ENCODE measurements around the gene GPR143.
A peak's percentile ranks its signal among the peaks of the same experiment; 100 is the strongest.

The GPR143 gene

DNA sequence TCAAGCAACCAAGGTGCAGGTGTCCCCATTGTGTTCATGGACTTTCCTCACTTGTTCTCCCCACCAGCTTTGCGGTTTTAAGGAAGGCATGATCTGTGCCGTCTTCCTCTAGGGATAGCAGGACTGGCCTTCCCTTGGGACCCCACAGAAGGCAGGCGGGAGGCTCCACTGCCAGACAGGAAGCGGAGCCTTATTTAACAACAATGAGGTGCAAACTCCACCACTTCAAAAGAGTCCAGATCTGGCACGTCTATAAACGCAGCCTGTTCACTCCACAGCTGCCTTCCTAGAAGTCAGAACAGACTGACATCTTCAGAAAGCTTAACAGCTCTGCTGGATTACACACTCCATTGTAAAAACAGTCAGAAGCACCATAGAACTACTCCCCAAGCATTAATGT is 1.7 kb upstream of the GPR143 start:
- no peak for DNase-seq

DNA sequence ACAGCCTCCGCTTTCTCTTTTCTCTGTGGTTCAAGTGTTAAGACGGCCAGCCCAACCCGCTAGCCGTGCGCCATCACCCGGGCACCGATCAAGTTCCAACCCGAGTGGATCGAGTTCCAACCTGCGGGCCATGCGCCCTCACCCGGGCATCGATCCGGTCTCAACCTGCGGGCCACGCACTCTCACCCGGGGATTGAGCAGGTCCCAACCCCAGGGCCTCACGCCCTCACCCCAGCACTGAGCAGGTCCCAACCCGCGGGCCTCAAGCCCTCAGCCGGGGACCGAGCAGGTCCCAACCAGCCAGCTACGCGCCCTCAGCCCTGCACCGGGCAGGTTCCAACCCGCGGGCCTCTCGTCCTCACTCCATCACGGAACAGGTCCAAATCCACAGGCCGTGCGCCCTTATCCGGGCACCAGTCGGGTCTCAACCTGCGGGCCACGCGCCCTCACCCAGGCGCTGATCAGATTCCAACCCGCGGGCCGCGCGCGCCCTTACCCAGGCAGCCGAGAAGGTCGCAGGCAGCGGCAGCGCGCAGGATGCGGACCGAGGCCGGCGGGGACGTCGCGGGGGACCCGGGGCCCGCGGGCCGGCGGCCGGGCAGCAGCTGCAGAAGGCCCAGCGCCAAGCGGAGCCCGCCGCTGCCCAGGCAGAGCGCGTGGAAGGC is 443 bp downstream of the GPR143 start:
- no peak for DNase-seq

DNA sequence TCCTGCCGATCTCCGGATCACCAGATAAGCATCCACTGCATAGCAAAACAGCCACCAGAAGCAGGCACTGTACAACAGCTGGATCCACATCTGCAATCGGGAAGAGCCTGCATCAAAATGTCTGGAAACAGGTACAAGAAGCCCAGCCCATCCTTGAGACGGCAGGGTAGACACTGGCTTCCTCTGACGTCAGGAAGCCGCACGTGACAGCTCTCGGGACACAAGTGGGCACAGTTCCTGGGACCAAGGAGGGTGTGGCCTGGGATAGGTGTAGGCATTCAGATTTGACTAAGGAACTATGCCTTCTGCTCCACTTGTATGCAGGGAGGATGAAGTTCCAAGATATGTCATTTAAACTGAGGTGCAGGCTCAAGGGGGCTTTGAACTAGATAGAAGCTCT is 6.3 kb downstream of the GPR143 start:
- no peak for DNase-seq

DNA sequence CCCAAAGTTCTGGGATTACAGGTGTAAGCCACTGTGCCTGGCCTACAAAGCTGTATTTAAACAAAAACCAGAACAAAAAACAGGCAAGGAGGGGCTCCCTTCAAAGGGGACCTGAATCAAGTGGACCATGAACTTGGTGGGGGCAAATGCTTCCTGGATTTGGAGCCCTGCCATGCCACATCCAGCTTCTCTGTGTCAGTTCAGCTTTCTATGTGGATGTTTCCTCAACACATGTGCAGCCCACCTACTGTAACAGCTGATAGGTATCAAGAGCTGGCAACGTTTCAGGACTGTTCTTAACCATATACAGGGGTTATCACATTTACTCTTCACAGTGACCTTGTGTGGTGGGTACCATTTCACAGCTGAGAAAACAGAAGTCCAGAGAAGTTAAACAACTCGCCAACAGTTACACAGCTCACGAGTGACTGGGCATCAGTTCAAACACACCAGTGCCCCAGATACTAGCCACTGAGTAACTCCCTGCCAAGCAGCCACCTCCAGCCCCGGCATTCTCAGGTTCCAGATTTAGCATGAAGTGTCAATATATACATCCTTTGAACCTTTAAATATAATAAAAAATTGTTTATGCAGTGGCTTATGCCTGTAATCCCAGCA is 7.5 kb downstream of the GPR143 start:
- DNase-seq, result no peak

DNA sequence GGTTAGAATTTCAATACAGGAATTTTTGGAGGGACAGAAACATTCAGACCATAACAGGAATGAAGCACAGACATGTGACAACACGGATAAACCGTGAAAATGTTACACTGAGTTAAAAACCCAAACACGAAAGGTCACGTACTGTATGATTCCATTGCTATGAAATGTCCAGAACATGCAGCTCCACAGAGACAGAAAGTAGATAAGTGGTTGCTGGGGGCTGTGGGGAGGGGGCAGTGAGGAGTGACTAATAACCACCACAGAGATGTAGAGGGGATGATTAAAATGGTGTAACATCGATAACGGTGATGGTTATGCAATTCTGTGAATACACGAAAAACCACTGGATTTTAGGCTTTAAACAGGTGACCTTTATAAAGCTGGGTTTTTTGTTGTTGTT is 8.3 kb downstream of the GPR143 start:
- no peak for DNase-seq

DNA sequence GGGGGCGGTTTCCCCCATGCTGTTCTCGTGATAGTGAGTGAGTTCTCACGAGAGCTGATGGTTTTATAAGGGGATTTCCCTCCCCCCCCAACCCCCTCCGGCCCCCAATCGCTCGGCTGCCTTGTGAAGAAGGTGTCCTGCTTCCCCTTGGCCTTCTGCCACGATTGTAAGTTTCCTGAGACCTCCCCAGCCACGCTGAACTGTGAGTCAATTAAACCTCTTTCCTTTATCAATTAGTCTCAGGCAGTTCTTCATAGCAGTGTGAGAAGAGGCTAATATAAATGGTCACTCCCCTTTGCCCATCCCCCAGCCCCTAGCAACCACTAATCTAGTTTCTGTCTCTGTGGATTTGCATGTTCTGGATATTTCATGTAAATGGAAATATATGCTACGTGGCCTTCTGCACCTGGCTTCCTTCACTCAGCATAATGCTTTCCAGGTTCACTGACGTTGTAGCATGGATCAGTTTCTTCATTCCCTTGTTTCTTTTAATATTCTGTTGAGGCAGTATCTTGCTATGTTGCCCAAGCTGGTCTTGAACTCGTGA is 16.4 kb downstream of the GPR143 start:
- DNase-seq, result no peak

DNA sequence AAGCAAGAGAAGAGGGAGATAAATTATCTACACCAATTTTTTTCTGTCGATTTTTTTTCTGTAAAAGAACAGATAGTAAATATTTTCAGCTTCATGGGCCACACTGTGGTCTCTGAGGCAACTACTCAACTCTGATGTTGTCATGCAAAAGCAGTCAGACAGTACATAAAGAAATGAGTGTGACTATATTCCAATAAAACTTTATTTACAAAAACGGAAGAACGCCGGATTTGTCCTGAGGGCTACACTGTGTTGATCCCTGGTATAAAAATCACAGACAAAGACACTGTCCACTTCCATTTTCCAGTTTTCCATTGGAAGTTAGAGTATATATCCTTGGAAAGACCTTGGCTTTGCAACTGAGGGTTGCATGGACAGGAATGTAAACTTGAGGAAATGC is 18.0 kb downstream of the GPR143 start:
- no peak for DNase-seq

DNA sequence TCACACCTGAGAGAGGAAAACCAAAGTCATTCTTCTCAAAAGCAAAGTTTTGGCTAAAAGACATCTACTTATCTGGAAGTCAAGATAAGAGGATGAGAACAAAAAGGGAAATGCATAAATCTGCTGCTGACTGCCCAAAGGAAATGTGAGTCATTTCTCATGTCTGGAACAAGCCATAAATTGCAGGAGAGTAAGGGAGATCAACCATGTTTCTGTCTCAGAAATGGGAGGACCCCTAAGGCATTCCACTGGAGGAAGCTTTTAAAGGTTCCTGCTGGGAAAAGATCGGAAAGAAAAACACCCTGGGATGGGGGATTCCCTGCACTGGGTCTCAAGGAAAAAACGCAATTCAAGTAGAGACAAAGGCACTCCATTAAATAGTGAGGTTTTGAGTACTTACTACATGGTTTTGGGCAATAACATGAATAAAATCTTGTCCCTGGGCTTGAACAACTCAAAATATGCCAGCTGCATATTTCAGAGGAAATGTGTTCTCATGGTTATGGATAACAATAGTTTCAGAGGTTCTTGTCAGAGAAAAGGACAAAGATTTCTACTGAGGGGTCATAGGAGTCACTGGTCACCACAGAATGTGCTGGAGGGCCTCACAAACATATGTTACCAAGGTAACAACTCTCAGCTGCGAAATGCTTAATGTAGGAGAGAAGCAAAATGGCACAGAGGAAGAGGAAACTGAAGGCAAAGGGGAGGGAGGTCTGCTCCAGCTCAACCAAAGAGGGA is 19.3 kb downstream of the GPR143 start:
- no peak for DNase-seq

DNA sequence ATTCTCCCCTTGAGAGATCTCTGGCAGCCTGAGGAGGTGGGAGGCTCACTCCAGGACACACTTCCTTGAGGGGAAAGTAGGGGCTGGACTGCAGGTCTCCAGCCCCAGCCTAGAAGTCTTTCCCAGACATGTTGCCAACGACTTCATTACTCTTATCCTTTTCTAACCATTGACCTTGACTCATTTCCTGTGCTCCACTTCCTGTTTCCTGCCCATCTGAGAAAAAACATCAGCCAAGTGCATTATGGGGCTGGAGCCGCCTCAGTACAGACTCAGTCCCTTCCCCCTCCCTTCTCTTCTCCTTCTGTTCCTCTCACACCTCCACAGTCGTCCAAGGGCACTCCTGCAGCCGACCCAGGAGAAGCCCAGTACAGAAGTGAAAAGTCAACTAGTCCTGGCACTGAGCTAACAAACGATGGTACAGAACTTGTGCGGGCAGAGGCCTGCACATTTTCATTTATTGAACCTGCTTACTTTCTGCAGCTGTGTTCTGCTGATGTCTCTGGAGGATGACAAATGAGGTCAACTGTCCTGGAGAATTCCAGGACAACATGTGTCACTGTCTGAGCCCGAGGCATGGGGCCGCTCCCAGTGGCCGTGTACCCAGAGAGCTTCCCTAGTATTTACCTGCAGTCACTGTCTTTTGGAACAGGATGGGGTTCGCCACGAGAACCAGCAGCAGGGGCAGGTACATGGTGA is 20.1 kb downstream of the GPR143 start:
- DNase-seq, result no peak

DNA sequence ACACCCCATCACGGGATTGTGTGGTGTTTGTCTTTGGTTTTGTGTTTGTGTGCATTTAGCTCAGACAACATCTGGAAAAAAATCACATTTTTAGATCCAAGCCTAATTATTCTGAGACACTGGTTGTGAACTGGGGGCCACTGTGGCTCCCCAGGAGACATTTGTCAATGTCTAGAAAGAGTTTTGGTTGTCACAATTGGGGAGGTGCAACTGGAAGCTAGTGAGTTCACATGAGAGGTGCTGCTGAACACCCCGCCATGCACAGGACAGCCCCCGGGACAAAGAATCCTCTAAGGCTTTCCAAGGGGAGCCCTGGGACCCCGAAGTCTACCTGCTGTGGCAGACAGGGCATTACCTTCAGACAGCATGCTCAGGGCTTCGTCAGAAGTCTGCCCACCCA is 26.5 kb downstream of the GPR143 start:
- DNase-seq, result no peak

DNA sequence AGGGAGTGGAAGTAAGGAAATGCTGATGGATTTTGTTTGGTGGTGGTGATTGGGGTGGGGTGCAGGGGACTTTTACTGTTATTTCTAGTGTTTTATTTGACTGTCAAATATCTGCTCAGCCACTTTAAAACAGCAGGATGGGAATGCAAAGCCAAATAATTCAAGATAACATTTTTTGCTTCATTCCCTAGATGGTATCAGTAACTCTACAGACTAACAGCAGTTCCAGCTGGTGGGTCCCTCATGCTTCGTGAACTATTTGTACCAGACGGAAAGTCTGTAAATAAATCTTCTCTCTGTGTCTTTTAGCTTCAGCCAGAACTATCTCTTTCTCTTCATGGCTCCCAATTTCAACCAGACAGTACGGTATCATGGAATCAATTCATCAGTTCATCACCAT is 27.5 kb downstream of the GPR143 start:
- no peak for DNase-seq

DNA sequence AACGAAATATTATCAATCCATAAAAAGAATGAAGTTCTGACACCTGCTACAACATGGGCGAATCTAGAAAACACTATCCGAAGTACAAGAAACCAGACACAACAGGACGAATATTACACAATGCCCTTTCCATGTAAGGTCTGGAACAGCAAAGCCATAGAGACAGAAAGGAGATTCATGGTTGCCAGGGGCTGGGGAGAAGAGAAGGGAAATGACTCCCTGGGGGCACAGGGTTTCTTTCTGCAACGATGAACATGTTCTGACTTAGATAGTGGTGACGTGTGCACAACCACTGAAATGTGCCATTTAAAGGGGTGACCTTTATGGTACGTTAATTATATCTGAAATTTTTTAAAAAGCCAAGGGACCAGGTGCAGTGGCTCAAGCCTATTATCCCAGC is 28.3 kb downstream of the GPR143 start:
- no peak for DNase-seq

DNA sequence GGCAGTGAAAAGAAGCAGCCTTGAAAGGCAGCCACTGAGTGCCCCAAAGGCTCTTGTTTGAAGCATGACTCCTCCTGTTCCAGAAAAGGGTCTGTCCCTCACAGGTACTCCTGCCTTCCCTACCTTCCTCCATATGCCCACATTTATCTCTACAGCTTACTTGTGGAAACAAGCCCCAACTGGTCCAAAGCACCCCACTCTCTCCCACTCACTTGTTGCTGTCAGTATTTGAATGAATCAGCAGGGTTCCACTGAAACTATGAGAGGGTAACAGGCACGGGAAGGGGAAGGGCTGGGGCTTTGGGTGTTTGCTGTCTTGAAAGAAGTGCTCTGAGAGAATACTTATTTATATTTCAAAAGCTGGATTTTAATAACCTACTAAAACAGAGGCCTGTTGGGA is 34.9 kb downstream of the GPR143 start:
- no peak for DNase-seq

DNA sequence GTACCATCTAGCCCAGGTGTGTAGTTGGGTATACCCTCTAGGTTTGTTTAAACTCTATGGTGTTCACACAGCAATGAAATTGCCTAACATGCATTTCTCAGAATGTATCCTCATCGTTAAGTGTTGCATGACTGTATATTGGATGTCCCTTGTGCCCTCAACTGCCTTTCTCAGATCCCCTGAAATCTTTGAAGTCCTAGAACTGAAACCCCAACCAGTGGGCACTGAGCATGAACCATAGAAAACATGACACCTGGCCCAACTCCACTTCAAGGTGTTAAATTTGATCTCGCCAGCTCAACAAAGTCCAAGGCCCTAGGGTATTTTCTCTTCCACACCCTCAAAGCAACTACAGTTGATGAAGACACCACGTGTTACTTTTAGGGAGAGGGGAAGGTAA is 35.6 kb downstream of the GPR143 start:
- no peak for DNase-seq

DNA sequence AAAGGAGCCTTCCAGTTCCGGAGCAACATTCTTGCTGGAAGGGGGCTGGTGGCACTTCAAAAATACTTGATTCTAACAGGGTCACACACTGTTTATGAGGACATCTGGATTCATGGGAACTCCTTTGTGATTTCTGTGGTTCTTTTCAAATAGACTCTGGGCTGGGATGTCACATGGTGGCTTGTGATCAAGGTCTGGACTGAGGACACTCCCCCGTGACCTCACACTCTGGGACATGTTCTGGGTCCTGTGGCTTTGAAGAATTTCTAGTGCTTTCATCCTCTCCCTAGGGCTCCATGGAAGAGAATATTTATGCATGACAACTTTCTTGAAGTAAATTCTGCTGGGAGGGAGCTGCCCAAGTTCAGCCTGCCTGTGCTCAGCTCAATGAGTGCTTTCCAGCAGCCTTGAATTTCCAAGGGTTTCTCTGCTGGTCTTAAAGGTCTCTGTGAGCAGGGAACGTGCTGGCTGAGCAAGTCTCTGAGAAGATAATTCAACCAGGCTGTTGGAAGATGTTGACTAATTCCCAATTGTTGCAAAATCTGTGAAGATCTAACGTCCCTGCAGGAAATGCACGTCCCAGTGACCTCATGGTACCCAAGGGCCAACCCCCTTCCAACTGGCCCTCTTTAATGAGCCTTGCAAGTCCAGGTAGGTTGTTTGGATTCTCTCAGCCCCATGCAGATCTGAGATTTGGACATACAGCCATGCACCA is 36.3 kb downstream of the GPR143 start:
- no peak for DNase-seq

DNA sequence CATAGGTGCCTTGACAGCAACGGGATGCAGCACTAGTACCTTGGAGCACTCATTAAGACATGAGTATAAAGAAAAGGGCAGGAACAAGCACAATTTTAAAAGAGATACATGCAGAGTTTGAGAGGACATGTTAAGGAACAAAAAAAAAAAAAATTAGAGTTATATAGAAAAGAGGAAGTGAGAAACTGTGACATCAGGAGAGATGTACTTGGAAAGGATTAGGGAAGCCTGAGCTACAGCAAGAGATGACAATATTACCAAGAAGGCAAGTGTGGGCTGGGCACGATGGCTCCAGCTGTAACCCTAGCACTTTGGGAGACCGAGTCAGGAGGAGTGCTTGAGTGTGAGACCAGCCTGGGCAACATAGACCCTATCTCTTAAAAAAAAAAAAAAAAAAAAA is 37.4 kb downstream of the GPR143 start:
- no peak for DNase-seq

DNA sequence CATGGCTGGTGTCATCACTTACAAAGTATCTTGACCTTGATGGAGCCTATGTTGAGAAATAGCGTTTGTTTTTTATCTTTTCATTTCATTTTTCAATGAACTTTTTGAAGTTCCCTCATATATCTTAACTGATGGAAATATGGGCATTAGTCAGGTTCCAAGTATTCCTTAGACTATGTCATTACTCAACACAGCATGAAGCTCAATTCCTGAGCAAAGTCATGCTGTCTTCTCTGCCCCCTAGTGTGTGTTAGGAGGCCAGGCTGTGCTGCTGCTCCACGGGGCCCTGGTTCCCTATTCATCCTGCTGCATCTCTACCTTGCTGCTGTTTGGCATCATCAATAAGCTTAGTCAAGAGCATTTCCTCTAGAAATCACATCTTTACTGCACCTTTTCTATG is 40.9 kb downstream of the GPR143 start:
- no peak for DNase-seq

DNA sequence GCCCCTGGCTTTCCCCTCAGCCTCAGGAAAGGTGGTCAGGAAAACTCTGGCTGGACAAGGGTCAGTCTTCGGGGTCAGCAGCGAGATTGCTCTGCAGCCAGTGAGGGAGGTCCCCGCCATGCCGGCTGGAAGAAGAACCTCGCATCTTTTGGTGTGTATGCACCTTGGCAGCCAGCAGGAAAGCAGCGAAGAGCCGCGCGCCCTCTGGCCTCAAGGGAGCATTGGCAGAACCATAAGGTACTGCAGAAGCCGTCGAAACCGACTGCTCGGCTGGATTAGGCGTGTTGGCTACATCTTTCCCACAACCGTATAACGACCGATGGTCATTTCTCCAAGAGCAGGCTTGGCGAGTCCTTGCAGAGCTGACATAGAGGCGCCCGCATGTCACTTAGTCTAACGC is 48.3 kb downstream of the GPR143 start:
- no peak for DNase-seq

DNA sequence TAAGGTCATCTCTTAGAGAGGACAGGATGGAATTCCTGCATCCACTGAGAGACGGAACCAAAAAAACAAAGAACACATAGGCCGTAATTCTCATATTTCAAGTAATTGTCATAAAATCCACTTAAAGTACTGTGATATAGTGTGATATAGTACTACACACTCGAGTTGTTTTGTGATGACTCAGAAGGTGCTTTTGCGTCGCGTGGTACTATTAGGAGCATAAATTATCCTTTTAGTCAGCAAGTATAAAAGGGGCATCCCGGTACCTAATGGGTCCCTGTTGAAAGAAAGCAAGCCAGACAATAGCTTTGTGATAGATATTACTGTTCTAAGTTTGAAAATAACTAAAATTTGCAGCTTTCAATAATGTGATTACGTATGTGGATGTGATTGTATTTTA is 55.3 kb downstream of the GPR143 start:
- no peak for DNase-seq

DNA sequence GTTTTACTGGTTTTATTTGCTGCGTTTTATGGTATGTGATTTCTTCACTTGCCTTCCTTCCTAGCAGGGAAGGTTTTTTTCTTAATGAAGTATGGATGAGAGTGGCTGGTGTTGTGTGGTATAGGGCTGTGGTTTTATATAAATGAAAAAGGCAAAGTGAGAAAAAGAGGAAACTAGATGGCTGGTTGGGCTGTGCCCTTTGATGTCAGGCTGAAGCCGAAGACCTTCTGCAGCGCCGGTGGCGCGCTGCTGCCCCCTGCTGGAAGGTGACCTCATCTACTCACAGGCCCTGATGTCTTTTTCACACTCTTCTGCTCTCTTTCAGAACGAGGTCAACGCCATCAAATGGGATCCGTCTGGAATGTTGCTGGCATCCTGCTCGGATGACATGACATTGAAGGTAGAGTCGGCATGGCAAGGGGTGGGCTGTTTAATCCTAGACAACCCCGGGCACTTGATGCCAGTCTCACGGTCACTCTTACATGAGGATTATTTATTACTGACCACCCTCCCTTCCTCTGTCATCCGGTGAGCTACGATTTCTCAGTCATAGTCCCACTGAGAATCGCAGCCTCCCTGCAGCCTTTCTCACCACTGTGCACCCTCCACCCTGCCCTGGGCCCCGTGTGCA is 56.6 kb downstream of the GPR143 start:
- peak; percentile 29 for DNase-seq

DNA sequence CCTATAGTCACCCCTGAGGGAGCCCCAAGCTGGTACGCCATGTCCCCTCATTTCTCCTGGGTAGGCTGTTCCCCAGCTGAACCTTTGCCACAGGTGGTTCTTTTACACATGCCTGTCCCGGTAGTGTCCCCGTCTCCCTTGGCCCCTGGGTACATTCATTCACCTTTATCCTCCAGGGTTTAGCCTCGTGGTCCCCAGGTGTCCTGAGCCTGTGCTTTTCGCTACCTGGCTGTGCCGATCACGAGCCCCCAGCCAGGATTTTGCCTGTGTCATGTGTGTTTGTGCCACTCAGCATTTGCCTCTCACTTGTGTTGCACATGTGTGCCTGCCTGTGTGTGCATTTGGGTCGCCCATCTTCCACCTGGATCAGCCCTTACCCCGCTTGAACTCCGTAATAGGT is 57.6 kb downstream of the GPR143 start:
- DNase-seq, result no peak

DNA sequence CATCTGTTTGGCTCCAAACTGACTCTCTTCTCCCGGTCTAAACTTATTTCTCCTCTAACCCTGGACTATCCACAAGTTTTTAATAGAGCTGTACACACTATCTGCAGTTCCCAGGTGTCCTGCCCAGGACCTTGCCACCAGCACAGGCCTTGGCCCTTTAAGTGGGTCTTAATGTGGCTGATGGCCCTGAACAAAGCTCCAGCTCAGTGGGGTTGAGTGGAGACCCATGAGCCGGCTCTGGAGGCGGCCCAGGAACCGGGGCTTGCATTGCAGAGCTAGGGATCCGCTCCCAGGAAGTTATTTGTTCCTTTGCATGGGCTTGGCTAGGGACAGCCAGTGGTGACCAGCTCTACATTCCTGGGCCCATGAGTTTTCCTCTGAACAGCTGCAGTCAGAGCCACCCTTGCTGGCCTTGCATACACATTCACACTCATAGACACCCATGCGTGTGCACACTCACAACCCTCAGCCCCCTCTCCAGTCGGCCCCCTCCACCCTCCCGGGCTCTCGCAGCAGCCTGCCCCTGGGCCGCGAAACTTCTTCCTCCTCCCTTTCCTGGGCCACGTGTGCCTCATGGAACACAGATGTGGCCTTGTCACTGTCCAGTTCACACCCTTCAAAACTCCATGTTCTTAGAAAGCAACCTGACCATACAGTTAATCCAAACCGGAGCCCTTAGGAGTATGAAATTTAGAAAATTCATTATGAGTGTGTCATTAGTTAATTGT is 58.2 kb downstream of the GPR143 start:
- DNase-seq, result no peak

All from NCI-H1436 (cell line).